ENCODE measurements around the gene LGALS7B.
"Not testable (repeated sequence)": the region's sequence is repeated elsewhere in the genome, so short reads cannot be mapped to it uniquely, and the experiment has no call there.

LGALS7B gene

GRCh38 chr19:38788478-38789243 lies at the start of gene LGALS7B:
Gene LGALS7B, plus strand, starts transcription at chr19:38789200. Its CDS starts 27 bp downstream, at chr19:38789227.
- no peak for DNase-seq

- DNase-seq = peak; percentile 27
These were observed 49.4 kb upstream of the LGALS7B start for GRCh38 chr19:38739440-38740256.

GRCh38 chr19:38740257-38740592 lies 48.8 kb upstream of the LGALS7B start:
- DNase-seq = no peak

- no peak for DNase-seq
These were observed 48.1 kb upstream of the LGALS7B start for GRCh38 chr19:38740932-38741331.

- no peak for DNase-seq
These were observed 47.3 kb upstream of the LGALS7B start for GRCh38 chr19:38741670-38742069.

- DNase-seq = no peak
These were observed 46.7 kb upstream of the LGALS7B start for GRCh38 chr19:38742296-38742695.

GRCh38 chr19:38742906-38743305 lies 46.1 kb upstream of the LGALS7B start:
- DNase-seq = no peak

- DNase-seq = no peak
These were observed 45.4 kb upstream of the LGALS7B start for GRCh38 chr19:38743394-38744297.

GRCh38 chr19:38744298-38744681 lies 44.7 kb upstream of the LGALS7B start, which contains the start of gene CAPN12:
Gene CAPN12, minus strand, starts transcription at chr19:38744474. Its CDS starts 309 bp downstream, at chr19:38744165.
- no peak for DNase-seq

GRCh38 chr19:38744874-38745273 lies 44.1 kb upstream of the LGALS7B start:
- no peak for DNase-seq

GRCh38 chr19:38745316-38745715 lies 43.7 kb upstream of the LGALS7B start:
- DNase-seq = no peak

- DNase-seq = not testable (repeated sequence)
These were observed 35.2 kb upstream of the LGALS7B start for GRCh38 chr19:38753783-38754182.

- not testable (repeated sequence) for DNase-seq
These were observed 34.8 kb upstream of the LGALS7B start for GRCh38 chr19:38754196-38754595.

GRCh38 chr19:38759590-38760003 lies 29.4 kb upstream of the LGALS7B start:
- no peak for DNase-seq

GRCh38 chr19:38760805-38761517 lies 28.0 kb upstream of the LGALS7B start:
- DNase-seq = not testable (repeated sequence)

- DNase-seq = not testable (repeated sequence)
These were observed 27.1 kb upstream of the LGALS7B start for GRCh38 chr19:38761884-38762389.

- no peak for DNase-seq
These were observed 25.2 kb upstream of the LGALS7B start for GRCh38 chr19:38763795-38764220.

- DNase-seq = no peak
These were observed 23.8 kb upstream of the LGALS7B start for GRCh38 chr19:38765214-38765613.

GRCh38 chr19:38766276-38767047 lies 22.5 kb upstream of the LGALS7B start:
- no peak for DNase-seq

- DNase-seq = peak; percentile 94
These were observed 19.3 kb upstream of the LGALS7B start for GRCh38 chr19:38769635-38770211.

All from CD4-positive, alpha-beta T cell treated with Interleukin-17A for 4 hours (primary cell).